Sigmoid colon (tissue), 7 donors: ENCODE results near the gene DPP6. TPM values are rescaled to one million over a fixed set of nuclear protein-coding genes. Genes with fewer than 3 reads are reported as not detected.

Source experiments
- DNase-seq: peaks from one replicate; pipeline ENCODE4 v3.0.0-alpha.2; 2019
- H3K27ac ChIP-seq, 4 donors: fragments of 200-600 bp; sonication (generic); one replicate each; pipeline ENCODE4 v1.5.1; 2016 to 2019; ENCODE audit warnings: mild to moderate bottlenecking in 1 of 4
- H3K27me3 ChIP-seq, 3 donors: fragments of 200-600 bp; sonication (generic); one replicate each; pipeline ENCODE4 v1.5.1; 2019; ENCODE audit warnings: mild to moderate bottlenecking in 1 of 3
- H3K36me3 ChIP-seq, 4 donors: fragments of 200-600 bp; sonication (generic); one replicate each; pipeline ENCODE4 v1.5.1; 2016 to 2019
- H3K4me1 ChIP-seq, 4 donors: fragments of 200-600 bp; sonication (generic); one replicate each; pipeline ENCODE4 v1.5.1; 2017 to 2019
- H3K4me3 ChIP-seq, 4 donors: fragments of 200-600 bp; sonication (generic); one replicate each; pipeline ENCODE4 v1.5.1; 2017 to 2019; ENCODE audit warnings: mild to moderate bottlenecking in 2 of 4, moderate library complexity in 1 of 4
- H3K9me3 ChIP-seq, 4 donors: fragments of 200-600 bp in 3 of 4; sonication (generic) in 3 of 4; one replicate each; pipeline versions ENCODE4 v1.5.1 to v1.6.1; 2013 to 2019
- EP300 ChIP-seq, 4 donors: sonication (generic); formaldehyde crosslinking; IDR thresholded peaks; one replicate each; pipeline ENCODE4 v1.6.1; 2017; ENCODE audit warnings: antibody characterized with exemption in 4 of 4
- POLR2A ChIP-seq, 2 donors: fragments of 450-650 bp; IDR thresholded peaks; one replicate each; pipeline ENCODE4 v1.6.1; 2016; ENCODE audit warnings: antibody characterized with exemption in 2 of 2, mild to moderate bottlenecking in 2 of 2, moderate library complexity in 2 of 2
- POLR2AphosphoS5 ChIP-seq, 4 donors: sonication (generic); formaldehyde crosslinking; IDR thresholded peaks; one replicate each; pipeline ENCODE4 v1.6.1; 2017; ENCODE audit warnings: antibody characterized with exemption in 4 of 4
- WGBS, 2 donors: extraction: QIAGEN DNeasy Blood & Tissue Kit; methylation state at CpG; one replicate each; pipeline ENCODE4 v1.1.7; 2013; 5-methylcytosine and 5-hydroxymethylcytosine counted together
- intact Hi-C: fragments of 100-400 bp; cut with DNase I; formaldehyde crosslinking; loops from one replicate; pipeline ENCODE4 v1.15.1; 2023
- polyA plus RNA-seq, 3 donors: library from polyadenylated mRNA; stranded (reverse); fragments of 200-250 nt; gene quantifications; one replicate each; pipeline ENCODE4 v1.2.3, GENCODE V29; 2013
- total RNA-seq, 4 donors: library from RNA; depleted of rRNA; stranded (reverse); fragments of >200 nt; gene quantifications; one replicate each; pipeline ENCODE4 v1.1.0, GENCODE V29; 2016
- TF ChIP-seq, protein P1 (sequence below), 4 experiments: fragments of 450-650 bp in 3 of 4; fragments of 200-600 bp in 1 of 4; IDR thresholded peaks; one replicate each; pipeline ENCODE4 v1.5.1; 2016 to 2019; ENCODE audit warnings: antibody characterized with exemption in 4 of 4, mild to moderate bottlenecking in 3 of 4, moderate library complexity in 2 of 4
- donor health status: healthy with polysubstance abuse.
- donor health status: Bipolar disorder and iron deficiency.
- donor health status: healthy.

The DPP6 gene
- total and polyA plus RNA-seq, 7 donors: 1.2 to 53.2 (median 41.0) TPM; not detected in 1

DNA sequence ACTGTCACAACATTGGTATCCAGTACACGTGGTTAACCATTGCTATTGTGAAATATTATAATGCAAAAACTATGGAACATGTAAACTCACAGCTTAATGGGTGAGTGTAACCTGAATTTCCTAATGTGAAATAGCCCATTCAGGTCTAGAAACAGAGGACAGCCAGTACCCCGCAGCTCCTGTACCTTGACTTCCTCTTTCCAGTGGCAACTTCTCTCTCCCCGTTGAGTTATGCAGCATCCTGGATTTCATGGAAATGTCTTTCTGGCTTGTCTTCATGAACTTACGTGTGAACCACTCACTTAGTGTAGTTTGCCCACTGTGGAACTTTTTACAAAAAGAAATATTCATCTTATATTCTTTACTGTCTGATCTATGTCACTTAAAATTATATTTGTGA is 384.4 kb downstream of the DPP6 start:
- no peak overlapping the region for H3K27ac ChIP-seq
- no peaks in the 10 kb centered on the region for H3K4me1 ChIP-seq
- no peaks in the 10 kb centered on the region for H3K9me3 ChIP-seq
- TF ChIP-seq, protein P1, sequence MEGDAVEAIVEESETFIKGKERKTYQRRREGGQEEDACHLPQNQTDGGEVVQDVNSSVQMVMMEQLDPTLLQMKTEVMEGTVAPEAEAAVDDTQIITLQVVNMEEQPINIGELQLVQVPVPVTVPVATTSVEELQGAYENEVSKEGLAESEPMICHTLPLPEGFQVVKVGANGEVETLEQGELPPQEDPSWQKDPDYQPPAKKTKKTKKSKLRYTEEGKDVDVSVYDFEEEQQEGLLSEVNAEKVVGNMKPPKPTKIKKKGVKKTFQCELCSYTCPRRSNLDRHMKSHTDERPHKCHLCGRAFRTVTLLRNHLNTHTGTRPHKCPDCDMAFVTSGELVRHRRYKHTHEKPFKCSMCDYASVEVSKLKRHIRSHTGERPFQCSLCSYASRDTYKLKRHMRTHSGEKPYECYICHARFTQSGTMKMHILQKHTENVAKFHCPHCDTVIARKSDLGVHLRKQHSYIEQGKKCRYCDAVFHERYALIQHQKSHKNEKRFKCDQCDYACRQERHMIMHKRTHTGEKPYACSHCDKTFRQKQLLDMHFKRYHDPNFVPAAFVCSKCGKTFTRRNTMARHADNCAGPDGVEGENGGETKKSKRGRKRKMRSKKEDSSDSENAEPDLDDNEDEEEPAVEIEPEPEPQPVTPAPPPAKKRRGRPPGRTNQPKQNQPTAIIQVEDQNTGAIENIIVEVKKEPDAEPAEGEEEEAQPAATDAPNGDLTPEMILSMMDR (IDR thresholded peaks at IDR 0.05): no peak
- TF ChIP-seq POLR2A (IDR thresholded peaks at IDR 0.05) (no peak), EP300 (IDR thresholded peaks at IDR 0.05) (no peak), POLR2AphosphoS5 (IDR thresholded peaks at IDR 0.05) (no peak)
- no peaks in the 10 kb centered on the region for H3K36me3 ChIP-seq
- no peaks in the 10 kb centered on the region for H3K27me3 ChIP-seq
- no peak overlapping the region for H3K4me3 ChIP-seq
- 77 to 92% methylated on average over 4 of the region's 4 CpGs for WGBS, 2 donors
- DNase-seq: no peak
- intact Hi-C loops: no loop called here

DNA sequence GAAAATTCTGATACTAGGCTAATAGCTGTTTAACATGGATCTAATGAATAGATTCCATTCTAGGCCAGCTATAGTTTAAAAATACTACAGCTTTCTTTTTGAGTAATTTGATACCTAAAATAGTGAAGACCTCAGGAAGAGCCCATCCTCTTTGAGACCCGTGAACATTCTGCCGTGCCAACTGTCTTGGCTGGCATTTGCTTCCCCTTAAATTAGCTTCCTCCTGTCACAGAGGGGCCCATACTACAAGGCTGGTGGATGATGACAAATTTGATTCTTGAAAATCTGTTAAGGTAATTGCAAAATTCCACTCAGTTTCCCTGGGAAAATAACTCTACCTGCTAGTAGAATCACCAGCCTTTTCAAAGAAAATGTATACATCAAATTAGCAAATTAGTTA is 385.0 kb downstream of the DPP6 start:
- 93 to 94% methylated on average over 2 of the region's 2 CpGs for WGBS, 2 donors
- Histone ChIP-seq H3K4me3 (no peak overlapping the region), H3K27ac (no peak overlapping the region), H3K9me3 (no peaks in the 10 kb centered on the region), H3K4me1 (no peaks in the 10 kb centered on the region), H3K36me3 (no peaks in the 10 kb centered on the region), H3K27me3 (no peaks in the 10 kb centered on the region)
- intact Hi-C loops: no loop called here
- TF ChIP-seq POLR2AphosphoS5 (IDR thresholded peaks at IDR 0.05): no peak
- no peak for TF ChIP-seq EP300 (IDR thresholded peaks at IDR 0.05)
- TF ChIP-seq POLR2A (IDR thresholded peaks at IDR 0.05): no peak
- TF ChIP-seq, protein P1 (IDR thresholded peaks at IDR 0.05): no peak
- DNase-seq: no peak

- H3K27ac ChIP-seq: no peak overlapping the region
- TF ChIP-seq POLR2A (IDR thresholded peaks at IDR 0.05) (no peak), EP300 (IDR thresholded peaks at IDR 0.05) (no peak), POLR2AphosphoS5 (IDR thresholded peaks at IDR 0.05) (no peak)
- TF ChIP-seq, protein P1 (IDR thresholded peaks at IDR 0.05): no peak
- no peak overlapping the region for H3K4me3 ChIP-seq
- H3K9me3 ChIP-seq: no peaks in the 10 kb centered on the region
- H3K36me3 ChIP-seq: no peaks in the 10 kb centered on the region
- H3K4me1 ChIP-seq: no peaks in the 10 kb centered on the region
- 78 to 86% methylated on average over 7 of the region's 7 CpGs for WGBS, 2 donors
- DNase-seq: no peak
- intact Hi-C loops: no loop called here
- no peaks in the 10 kb centered on the region for H3K27me3 ChIP-seq
These were observed 386.6 kb downstream of the DPP6 start for GRCh38 chr7:154438571-154439367.

DNA sequence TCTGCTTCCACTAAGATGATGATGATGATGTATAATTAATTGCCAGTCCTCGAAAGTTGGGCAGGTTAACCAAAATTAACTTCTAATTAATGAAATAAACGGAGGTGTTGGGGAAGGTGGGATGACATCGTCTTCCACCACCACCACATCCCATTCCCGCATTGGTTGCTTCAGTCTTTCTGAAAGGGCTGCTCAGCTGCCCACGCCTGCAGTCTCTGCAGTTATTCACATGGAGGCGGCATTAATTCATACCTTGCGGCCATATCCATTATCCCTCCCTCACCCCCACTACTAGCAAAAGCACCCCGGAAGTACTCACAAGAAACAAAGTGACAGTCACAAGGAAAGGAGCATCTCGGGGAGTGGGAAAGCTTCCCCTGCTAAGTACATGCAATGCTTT is 387.9 kb downstream of the DPP6 start:
- H3K9me3 ChIP-seq: no peaks in the 10 kb centered on the region
- H3K27me3 ChIP-seq: no peaks in the 10 kb centered on the region
- H3K27ac ChIP-seq: no peak overlapping the region
- WGBS, 2 donors: 92% methylated on average over 9 of the region's 9 CpGs
- no peak for TF ChIP-seq POLR2A (IDR thresholded peaks at IDR 0.05)
- TF ChIP-seq, protein P1 (IDR thresholded peaks at IDR 0.05): no peak
- no peak for TF ChIP-seq EP300 (IDR thresholded peaks at IDR 0.05)
- no peak for TF ChIP-seq POLR2AphosphoS5 (IDR thresholded peaks at IDR 0.05)
- no peak overlapping the region for H3K4me3 ChIP-seq
- H3K36me3 ChIP-seq: no peaks in the 10 kb centered on the region
- H3K4me1 ChIP-seq: no peaks in the 10 kb centered on the region
- DNase-seq: no peak
- intact Hi-C loops: no loop called here

DNA sequence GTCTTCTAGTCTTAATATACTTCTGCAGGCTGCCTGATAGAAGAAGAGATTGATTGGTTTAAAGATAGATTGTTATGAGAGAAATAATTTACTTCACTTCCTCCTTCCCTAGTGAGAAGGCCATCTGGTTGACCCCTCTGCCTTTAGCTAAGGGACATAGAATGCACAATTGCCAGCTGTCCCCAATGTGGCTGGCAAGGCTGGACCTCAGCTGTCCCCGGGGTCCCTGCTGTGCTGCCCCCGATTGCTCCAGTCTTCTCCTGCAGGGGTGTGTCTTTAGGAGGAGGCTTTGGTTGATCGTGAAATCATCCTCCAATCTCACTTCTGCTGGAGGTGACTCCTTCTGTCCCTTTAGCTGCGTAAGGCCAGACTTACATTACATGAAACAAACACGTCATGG is 388.5 kb downstream of the DPP6 start:
- no peaks in the 10 kb centered on the region for H3K36me3 ChIP-seq
- no peak for TF ChIP-seq POLR2A (IDR thresholded peaks at IDR 0.05)
- TF ChIP-seq, protein P1 (IDR thresholded peaks at IDR 0.05): no peak
- TF ChIP-seq EP300 (IDR thresholded peaks at IDR 0.05): no peak
- TF ChIP-seq POLR2AphosphoS5 (IDR thresholded peaks at IDR 0.05): no peak
- DNase-seq: no peak
- H3K9me3 ChIP-seq: no peaks in the 10 kb centered on the region
- H3K4me3 ChIP-seq: no peak overlapping the region
- H3K27me3 ChIP-seq: no peaks in the 10 kb centered on the region
- 83% methylated on average over 5 of the region's 5 CpGs for WGBS, 2 donors
- no peak overlapping the region for H3K27ac ChIP-seq
- no peaks in the 10 kb centered on the region for H3K4me1 ChIP-seq
- intact Hi-C loops: no loop called here
